Fibroblast of the aortic adventitia (primary cell): Measurements from ENCODE around the gene FGFBP3. TPM values are rescaled to one million over a fixed set of nuclear protein-coding genes. Genes with fewer than 3 reads are reported as not detected.

Experiments
- DNase-seq: peaks from one replicate; pipeline ENCODE4 v3.0.0-alpha.2; 2010; ENCODE audit warnings: low read depth
- H3K4me3 ChIP-seq: 2 replicates; pipeline ENCODE4 v1.5.1; 2011; ENCODE audit warnings: low read depth, mild to moderate bottlenecking, control low read depth, low read length, moderate library complexity
- CTCF ChIP-seq: IDR thresholded peaks from 2 replicates; pipeline ENCODE4 v1.5.1; 2011; ENCODE audit warnings: mild to moderate bottlenecking, low read length, control low read depth, inconsistent platforms; ENCODE audit not compliant: insufficient read depth
- total RNA-seq: library from RNA; depleted of rRNA; stranded (reverse); fragments of >200 nt; gene quantifications from 2 replicates; pipeline ENCODE4 v1.2.3, GENCODE V29; 2012; ENCODE audit warnings: low replicate concordance

Gene FGFBP3
- total RNA-seq, result 1.2 and 1.8 TPM in 2 replicates

- H3K4me3 ChIP-seq, result peak within 1 kb of the TSS; percentile 81
- no peak for TF ChIP-seq CTCF
- peak; percentile 44 for DNase-seq
Measured at GRCh38 chr10:91909117-91909677, at the start of gene FGFBP3. Gene FGFBP3, minus strand, starts transcription at chr10:91909486. Its CDS starts 517 bp downstream, at chr10:91908969.

GRCh38 chr10:91957091-91957490 is 47.8 kb upstream of the FGFBP3 start:
- DNase-seq, result no peak
- no peak overlapping the region for H3K4me3 ChIP-seq
- no peak for TF ChIP-seq CTCF

GRCh38 chr10:91955114-91955513 is 45.8 kb upstream of the FGFBP3 start:
- TF ChIP-seq CTCF, result no peak
- H3K4me3 ChIP-seq, result no peak overlapping the region
- peak; percentile 10 for DNase-seq

GRCh38 chr10:91953600-91954160 is 44.4 kb upstream of the FGFBP3 start:
- no peak for DNase-seq
- H3K4me3 ChIP-seq, result no peak overlapping the region
- no peak for TF ChIP-seq CTCF

GRCh38 chr10:91944880-91945630 is 35.8 kb upstream of the FGFBP3 start:
- DNase-seq, result no peak
- no peak overlapping the region for H3K4me3 ChIP-seq
- TF ChIP-seq CTCF, result no peak

GRCh38 chr10:91941426-91941825 is 32.1 kb upstream of the FGFBP3 start:
- no peak overlapping the region for H3K4me3 ChIP-seq
- no peak for DNase-seq
- TF ChIP-seq CTCF, result no peak
